NCI-H226 (cell line): ENCODE results near the gene GPC1.

ENCODE experiments used
- DNase-seq: peaks from one replicate; pipeline ENCODE4 v3.0.0-alpha.2; 2015

The GPC1 gene

GRCh38 chr2:240412975-240413812 is 22.3 kb upstream of the GPC1 start:
- no peak for DNase-seq

- no peak for DNase-seq
These were observed 21.5 kb upstream of the GPC1 start for GRCh38 chr2:240413813-240414429.

GRCh38 chr2:240416821-240417220 is 18.6 kb upstream of the GPC1 start:
- DNase-seq, result no peak

GRCh38 chr2:240418311-240418710 is 17.2 kb upstream of the GPC1 start:
- no peak for DNase-seq

- DNase-seq, result no peak
These were observed 16.2 kb upstream of the GPC1 start for GRCh38 chr2:240419271-240419670.

GRCh38 chr2:240419723-240420122 is 15.7 kb upstream of the GPC1 start:
- no peak for DNase-seq

GRCh38 chr2:240420206-240421104 is 15.0 kb upstream of the GPC1 start:
- no peak for DNase-seq

GRCh38 chr2:240421381-240421780 is 14.1 kb upstream of the GPC1 start:
- DNase-seq, result no peak

- no peak for DNase-seq
These were observed 12.7 kb upstream of the GPC1 start for GRCh38 chr2:240422658-240423329.

- no peak for DNase-seq
These were observed 11.7 kb upstream of the GPC1 start for GRCh38 chr2:240423788-240424191.

GRCh38 chr2:240424341-240425235 is 10.9 kb upstream of the GPC1 start:
- DNase-seq, result no peak

GRCh38 chr2:240425236-240425615 is 10.2 kb upstream of the GPC1 start:
- no peak for DNase-seq

- no peak for DNase-seq
These were observed 9.8 kb upstream of the GPC1 start for GRCh38 chr2:240425697-240426096.

- DNase-seq, result peak; percentile 17
These were observed 8.4 kb upstream of the GPC1 start for GRCh38 chr2:240426845-240427721.

GRCh38 chr2:240427729-240428128 is 7.7 kb upstream of the GPC1 start:
- no peak for DNase-seq

- DNase-seq, result no peak
These were observed 7.2 kb upstream of the GPC1 start for GRCh38 chr2:240428245-240428644.

- no peak for DNase-seq
These were observed 6.1 kb upstream of the GPC1 start for GRCh38 chr2:240429341-240429871.

GRCh38 chr2:240429872-240430491 is 5.5 kb upstream of the GPC1 start:
- no peak for DNase-seq

- no peak for DNase-seq
These were observed 4.9 kb upstream of the GPC1 start for GRCh38 chr2:240430595-240430994.

GRCh38 chr2:240431271-240431660 is 4.2 kb upstream of the GPC1 start:
- DNase-seq, result no peak
